Measurements from ENCODE around the gene MAOA.
"Not testable (repeated sequence)": the region's sequence is repeated elsewhere in the genome, so short reads cannot be mapped to it uniquely, and the experiment has no call there.

The MAOA gene

GRCh38 chrX:43656005-43656494 is at the start of gene MAOA:
MAOA (plus strand) TSS chrX:43656299; CDS start chrX:43656342, 43 bp downstream.
- DNase-seq (ENCODE audit: low read depth): peak; percentile 20

GRCh38 chrX:43612400-43612799 is 43.7 kb upstream of the MAOA start:
- DNase-seq (ENCODE audit: low read depth): no peak

- no peak for DNase-seq (ENCODE audit: low read depth)
These were observed 40.4 kb upstream of the MAOA start for GRCh38 chrX:43615660-43616059.

DNA sequence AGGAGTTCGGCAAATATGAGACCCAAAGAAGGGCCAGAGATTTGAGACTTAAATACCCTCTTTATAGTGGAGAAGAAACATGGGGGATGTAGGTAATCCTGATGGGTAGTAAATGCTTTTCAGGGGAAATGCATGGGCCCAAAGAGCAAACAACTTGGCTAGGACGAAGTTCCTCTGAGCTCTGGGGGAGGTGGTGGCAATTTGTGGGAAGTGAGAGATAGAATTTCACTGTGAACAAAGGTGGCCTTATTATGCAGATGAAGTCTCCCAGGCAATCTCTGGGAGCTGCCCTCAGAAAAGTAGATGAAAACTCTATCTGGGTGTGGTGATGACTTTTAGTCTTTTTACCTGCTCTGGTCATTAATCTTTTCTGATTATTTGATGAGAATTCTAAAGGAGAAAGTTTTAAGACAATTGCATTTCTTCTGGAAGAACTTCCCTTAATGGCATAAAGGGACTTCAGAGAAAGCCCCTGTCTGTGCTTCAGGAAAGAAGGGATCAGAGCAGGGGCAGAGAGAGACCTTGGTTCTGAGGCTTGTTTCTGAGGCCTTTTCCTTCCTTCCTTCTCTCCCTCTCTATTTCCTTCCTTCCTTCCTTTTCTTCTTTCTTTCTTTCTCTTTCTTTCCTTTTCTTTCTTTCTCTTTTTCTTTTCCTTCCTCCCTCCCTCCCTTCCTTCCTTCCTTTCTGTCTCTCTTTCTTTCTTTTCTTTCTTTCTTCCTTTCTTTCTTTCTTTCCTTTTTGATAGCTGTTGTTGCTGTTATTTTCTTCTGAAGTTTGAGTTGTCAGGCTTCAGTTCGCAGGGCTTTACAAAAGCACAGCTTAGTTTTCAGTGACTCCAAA is 37.5 kb upstream of the MAOA start:
- no peak for DNase-seq (ENCODE audit: low read depth)

- DNase-seq (ENCODE audit: low read depth): not testable (repeated sequence)
These were observed 36.2 kb upstream of the MAOA start for GRCh38 chrX:43619861-43620260.

DNA sequence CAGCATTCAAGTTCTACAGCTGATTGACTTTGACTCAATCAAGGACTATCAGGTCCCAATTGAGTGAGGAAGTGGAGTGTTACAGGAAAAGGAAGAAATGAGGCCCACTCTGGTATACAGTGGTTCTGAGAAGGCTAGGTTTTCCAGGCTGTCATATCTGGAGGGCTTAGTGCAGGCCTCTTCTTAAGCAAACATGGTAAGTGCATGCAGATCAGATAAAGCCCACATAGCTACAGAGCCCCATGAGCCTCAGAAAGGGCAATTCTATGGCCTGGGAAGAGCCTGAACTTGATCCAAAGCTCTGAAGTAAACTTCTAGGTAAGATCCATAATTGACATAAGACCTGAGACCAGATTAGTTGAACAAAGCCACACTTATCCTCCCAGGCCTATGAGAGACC is 29.0 kb upstream of the MAOA start:
- no peak for DNase-seq (ENCODE audit: low read depth)

DNA sequence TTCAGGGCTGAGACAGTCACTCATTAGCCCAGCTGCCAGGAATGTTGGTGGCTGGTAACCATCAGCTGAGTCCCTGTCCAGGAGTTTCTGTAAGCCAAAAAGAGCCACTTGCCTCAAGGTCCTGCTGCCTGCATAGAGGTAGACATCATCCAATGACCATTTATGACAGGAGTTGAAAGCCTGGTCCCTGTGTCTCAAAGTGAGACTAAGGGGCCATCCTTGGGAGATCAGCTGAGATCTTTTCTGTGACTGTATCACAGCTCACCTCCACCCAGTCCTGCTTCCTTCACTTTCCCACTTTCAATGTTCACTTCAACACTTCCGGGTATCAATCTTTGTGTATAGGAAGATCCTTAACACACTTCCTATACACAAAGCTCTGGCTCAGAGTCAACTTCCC is 28.4 kb upstream of the MAOA start:
- no peak for DNase-seq (ENCODE audit: low read depth)

GRCh38 chrX:43629229-43629628 is 26.9 kb upstream of the MAOA start:
- DNase-seq (ENCODE audit: low read depth): no peak

GRCh38 chrX:43631841-43632240 is 24.3 kb upstream of the MAOA start:
- DNase-seq (ENCODE audit: low read depth): no peak

DNA sequence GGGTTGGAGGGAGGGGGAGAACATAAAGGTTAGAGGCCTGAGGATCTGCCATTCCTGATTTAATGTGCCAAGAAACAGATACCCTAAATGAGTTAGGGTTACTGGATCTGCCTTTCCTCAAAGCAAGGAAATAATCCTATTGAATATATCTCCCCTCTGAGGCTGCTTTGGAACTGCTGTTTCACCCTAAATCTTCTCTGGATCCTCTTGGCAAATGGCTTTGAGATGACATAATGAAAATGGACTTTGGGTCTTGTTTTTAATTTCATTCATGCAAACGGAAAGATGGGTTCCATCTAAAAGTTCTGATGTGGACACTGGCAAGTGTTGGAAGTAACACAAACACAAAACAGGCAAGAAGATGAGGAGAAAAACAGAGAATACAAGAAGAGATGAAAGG is 23.0 kb upstream of the MAOA start:
- DNase-seq (ENCODE audit: low read depth): no peak

- no peak for DNase-seq (ENCODE audit: low read depth)
These were observed 22.3 kb upstream of the MAOA start for GRCh38 chrX:43633757-43634156.

DNA sequence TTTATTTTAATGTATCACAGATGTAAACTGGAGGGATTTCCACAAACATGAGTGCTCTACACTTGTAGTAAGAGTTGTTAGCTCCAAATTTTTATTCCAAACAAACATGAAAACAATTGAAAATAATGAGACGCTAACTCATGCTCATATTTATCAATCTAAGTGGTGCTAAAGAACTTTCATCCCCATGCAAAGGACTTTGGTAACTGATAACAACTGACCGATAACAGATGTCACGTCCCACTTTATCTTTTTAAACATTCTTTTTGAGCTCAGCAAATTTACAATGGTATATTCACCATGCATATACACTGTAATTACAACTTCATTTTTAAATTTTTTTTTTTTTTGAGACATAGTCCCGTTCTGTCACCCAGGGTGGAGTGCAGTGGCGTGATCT is 15.6 kb upstream of the MAOA start:
- no peak for DNase-seq (ENCODE audit: low read depth)

DNA sequence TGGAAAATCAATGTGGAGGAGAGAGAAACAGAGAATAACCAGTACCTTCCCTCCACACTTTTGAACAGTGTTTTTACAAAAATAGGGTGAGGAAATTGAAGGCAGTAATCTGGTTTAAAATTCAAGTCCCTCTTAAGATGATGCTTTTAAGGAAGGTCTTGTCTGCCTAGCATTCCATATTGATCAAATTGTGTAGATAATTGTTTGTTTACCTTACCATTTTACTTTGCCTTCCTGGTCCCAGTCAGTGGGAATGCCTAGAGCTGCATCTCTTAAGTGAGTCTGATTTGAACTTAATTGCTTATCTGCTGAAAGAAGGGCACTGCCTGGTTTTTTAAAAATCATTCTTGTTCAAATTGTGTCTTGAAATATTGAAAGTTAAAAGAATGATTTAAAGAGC is 14.4 kb upstream of the MAOA start:
- DNase-seq (ENCODE audit: low read depth): no peak

DNA sequence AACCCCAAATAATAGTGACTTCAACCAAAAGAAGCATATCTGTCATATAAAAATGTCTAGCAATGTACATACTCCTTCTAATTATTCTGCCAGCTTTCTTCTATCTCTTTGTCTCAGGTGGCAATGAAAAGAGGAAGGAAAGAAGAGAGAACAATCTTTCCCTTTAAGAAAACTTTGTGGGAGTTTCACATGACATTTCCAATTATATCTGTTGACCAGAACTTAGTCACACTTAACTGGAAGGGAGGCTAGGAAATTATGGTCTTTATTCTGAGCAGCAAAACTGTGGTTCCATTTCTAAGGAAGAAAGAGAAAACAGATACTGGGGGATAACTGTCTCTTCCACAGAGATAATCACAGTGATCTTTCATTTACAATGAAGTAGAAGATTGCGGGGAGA is 12.9 kb upstream of the MAOA start:
- no peak for DNase-seq (ENCODE audit: low read depth)

- DNase-seq (ENCODE audit: low read depth): no peak
These were observed 12.4 kb upstream of the MAOA start for GRCh38 chrX:43643662-43644061.

GRCh38 chrX:43644124-43644701 is 11.9 kb upstream of the MAOA start:
- DNase-seq (ENCODE audit: low read depth): no peak

GRCh38 chrX:43646800-43647199 is 9.3 kb upstream of the MAOA start:
- no peak for DNase-seq (ENCODE audit: low read depth)

DNA sequence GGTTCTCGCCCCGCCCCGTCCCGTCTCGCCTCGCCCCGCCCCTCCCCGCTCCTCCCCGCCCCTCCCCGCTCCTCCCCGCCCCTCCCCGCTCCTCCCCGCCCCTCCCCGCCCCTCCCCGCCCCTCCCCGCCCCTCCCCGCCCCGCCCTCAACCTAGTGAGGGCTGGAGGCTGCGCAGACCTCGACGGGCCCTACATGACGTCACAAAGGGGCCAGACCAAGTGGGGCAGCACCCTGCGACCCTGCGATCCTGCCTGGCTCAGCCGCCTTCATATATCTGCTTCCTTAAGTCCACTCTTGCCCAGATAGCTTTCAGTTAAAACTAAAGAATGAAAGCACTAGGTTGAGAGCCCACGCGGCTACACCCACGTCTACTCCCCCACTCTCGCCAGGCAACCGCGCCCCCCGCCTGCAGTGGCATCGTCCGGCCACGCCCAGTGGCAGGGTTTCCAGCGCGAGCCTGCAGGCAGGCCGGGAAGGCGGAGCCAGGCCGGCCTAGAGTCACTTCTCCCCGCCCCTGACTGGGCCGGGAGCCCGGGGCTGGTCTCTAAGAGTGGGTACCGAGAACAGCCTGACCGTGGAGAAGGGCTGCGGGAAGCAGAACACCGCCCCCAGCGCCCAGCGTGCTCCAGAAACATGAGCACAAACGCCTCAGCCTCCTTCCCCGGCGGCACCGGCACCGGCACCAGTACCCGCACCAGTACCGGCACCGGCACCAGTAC is 1.5 kb upstream of the MAOA start:
- peak; percentile 76 for DNase-seq (ENCODE audit: low read depth)

DNA sequence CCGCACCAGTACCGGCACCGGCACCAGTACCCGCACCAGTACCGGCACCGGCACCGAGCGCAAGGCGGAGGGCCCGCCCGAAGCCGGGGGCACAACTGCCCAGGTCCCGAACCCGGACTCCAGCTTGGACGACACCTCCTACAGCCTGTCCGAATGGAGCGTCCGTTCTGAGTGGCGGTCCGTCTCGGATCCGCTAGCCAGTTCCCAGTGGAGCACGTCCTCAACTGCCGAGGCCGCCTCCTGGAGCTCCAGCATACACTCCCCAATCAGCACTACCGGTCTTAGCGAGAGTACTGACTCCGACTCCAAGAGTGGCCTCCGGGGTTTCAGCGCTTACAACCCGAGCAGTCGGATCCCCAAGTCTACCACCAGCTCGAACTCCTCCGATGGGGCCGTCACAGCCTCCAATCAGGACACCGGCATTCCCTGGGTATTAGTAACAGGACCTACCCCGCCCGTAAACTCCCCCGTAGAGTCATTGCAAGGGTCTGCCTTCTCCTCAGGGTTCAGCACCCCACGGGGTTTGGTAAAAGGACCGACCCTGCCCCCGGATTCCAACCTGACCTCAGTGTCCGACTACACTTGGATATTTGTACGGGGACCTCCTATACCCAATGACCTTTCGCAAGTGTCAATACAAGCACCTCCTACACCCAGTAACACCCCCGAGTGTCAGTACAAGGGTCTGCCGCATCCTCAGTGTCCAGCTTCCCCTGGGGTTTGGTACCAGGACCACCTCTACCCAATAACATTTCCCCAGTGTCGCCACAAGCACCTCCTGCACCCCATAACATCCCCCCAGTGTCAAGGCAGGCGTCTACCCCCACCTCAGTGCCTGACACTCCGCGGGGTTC is 721 bp upstream of the MAOA start:
- no peak for DNase-seq (ENCODE audit: low read depth)

DNA sequence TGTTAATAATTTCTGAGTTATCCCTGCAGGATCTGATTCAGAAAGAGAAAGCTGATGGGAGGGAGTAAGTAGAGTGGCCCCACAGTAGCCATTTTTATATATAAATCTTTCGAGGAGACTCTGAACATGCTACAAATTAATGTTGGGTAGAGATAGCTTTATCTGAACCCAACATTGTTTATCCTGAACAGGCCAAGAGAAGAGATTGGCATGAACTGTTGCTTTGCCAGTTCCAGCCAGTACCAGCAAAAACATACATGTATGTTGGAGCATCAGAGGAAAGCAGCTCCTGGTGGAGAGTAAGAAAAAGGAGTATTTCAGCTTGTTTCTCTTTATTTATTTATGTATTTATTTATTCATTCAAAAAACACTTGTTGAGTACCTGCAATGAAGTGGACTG is 1.6 kb downstream of the MAOA start:
- no peak for DNase-seq (ENCODE audit: low read depth)

DNA sequence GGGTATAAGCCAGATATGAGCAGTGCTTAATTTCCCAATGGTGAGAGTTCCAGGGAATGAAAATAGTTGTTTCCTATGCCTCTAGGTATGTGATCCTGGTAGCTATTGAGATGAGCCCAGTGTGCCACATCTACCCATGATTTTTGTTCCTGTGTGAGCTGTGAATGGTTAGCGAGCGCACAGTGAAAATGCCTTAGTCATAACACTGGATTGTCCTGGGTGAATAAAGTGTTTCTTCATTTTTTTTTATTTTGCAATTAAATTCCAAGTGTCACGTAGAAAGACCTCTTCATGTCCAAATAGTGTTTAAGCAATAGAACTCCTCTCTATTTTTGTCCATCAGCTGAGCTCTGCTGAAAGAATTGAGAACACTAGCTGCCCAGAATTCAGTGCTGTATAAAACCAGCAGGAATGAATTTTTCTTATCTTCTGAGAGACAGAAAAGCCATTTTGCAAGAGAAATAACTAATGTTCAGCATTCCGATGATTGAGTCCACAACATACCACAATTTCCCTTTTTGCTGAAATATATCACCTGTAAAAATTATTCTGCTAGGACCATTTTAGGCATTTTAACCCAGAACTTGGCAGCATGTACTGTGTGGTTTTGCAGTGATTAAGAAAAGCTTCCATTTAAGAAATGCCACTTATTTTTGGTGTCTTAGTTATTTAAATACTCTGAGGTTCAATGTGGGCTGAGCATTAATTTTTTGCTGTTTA is 5.6 kb downstream of the MAOA start:
- no peak for DNase-seq (ENCODE audit: low read depth)
